OCI-LY1 (cell line): ENCODE data around the gene CAMK2D.

Experiments used
- H2AFZ ChIP-seq: fragments of 200-600 bp; sonication (generic), shearing (Covaris generic); 2 replicates; pipeline ENCODE4 v1.6.0; 2014; ENCODE audit warnings: antibody characterized with exemption, mild to moderate bottlenecking, low read length
- H3F3A ChIP-seq: fragments of 200-600 bp; sonication (generic), shearing (Covaris generic); 2 replicates; pipeline ENCODE4 v1.6.0; 2014; ENCODE audit warnings: mild to moderate bottlenecking, antibody characterized with exemption, low read length, moderate library complexity; ENCODE audit not compliant: insufficient read depth
- H3K27ac ChIP-seq: fragments of 200-600 bp; sonication (generic); 2 replicates; pipeline ENCODE4 v1.5.1; 2014; ENCODE audit warnings: low read length, mixed run types, mild to moderate bottlenecking, low read depth; ENCODE audit not compliant: poor library complexity, severe bottlenecking
- H3K27me3 ChIP-seq: fragments of 200-600 bp; sonication (generic); 2 replicates; pipeline ENCODE4 v1.6.0; 2014; ENCODE audit warnings: antibody characterized with exemption, mild to moderate bottlenecking, low read length, moderate library complexity; ENCODE audit not compliant: insufficient read depth
- H3K36me3 ChIP-seq: fragments of 200-600 bp; sonication (generic); 2 replicates; pipeline ENCODE4 v1.6.1; 2014; ENCODE audit warnings: mild to moderate bottlenecking, antibody characterized with exemption, low read length, moderate library complexity, mixed read lengths; ENCODE audit not compliant: insufficient read depth
- H3K4me1 ChIP-seq: fragments of 200-600 bp; sonication (generic); 2 replicates; pipeline ENCODE4 v1.5.1; 2014; ENCODE audit warnings: mild to moderate bottlenecking, low read length, moderate library complexity; ENCODE audit not compliant: insufficient read depth, severe bottlenecking
- H3K4me2 ChIP-seq: fragments of 200-600 bp; sonication (generic), shearing (Covaris generic); 2 replicates; pipeline ENCODE4 v1.6.1; 2014; ENCODE audit warnings: low read length
- H3K4me3 ChIP-seq: fragments of 200-600 bp; sonication (generic); 2 replicates; pipeline ENCODE4 v1.5.1; 2014; ENCODE audit warnings: low read length, low read depth, mild to moderate bottlenecking, mixed read lengths; ENCODE audit not compliant: poor library complexity, severe bottlenecking
- H3K79me2 ChIP-seq: fragments of 200-600 bp; shearing (Covaris generic); 2 replicates; pipeline ENCODE4 v1.6.1; 2016; ENCODE audit warnings: mixed run types, low read length, mixed read lengths; ENCODE audit not compliant: insufficient read depth
- H3K9ac ChIP-seq: fragments of 200-600 bp; sonication (generic), shearing (Covaris generic); 2 replicates; pipeline ENCODE4 v1.6.1; 2014; ENCODE audit warnings: mild to moderate bottlenecking, low read length, mixed read lengths
- H3K9me2 ChIP-seq: fragments of 200-600 bp; sonication (generic), shearing (Covaris generic); 2 replicates; pipeline ENCODE4 v1.6.1; 2014; ENCODE audit warnings: low read depth, mild to moderate bottlenecking, low read length, mixed read lengths
- H3K9me3 ChIP-seq: fragments of 200-600 bp; shearing (Covaris generic); 2 replicates; pipeline ENCODE4 v1.6.1; 2014; ENCODE audit warnings: low read length, mixed read lengths
- H4K20me1 ChIP-seq: fragments of 200-600 bp; sonication (generic), shearing (Covaris generic); 2 replicates; pipeline ENCODE4 v1.6.0; 2016; ENCODE audit warnings: mild to moderate bottlenecking, low read length; ENCODE audit not compliant: insufficient read depth
- EZH2 ChIP-seq: fragments of 200-600 bp; sonication (generic), shearing (Covaris generic); IDR thresholded peaks from 2 replicates; pipeline ENCODE4 v1.8.0; 2017; ENCODE audit warnings: borderline replicate concordance, mixed run types, mild to moderate bottlenecking, antibody characterized with exemption, low read length, moderate library complexity, mixed read lengths
- TF ChIP-seq, protein P1 (sequence below): fragments of 200-600 bp; sonication (generic), shearing (Covaris generic); IDR thresholded peaks from 2 replicates; pipeline ENCODE4 v1.5.1; 2017; ENCODE audit warnings: mild to moderate bottlenecking, antibody characterized with exemption, low read length, moderate library complexity, mixed read lengths

CAMK2D gene

DNA sequence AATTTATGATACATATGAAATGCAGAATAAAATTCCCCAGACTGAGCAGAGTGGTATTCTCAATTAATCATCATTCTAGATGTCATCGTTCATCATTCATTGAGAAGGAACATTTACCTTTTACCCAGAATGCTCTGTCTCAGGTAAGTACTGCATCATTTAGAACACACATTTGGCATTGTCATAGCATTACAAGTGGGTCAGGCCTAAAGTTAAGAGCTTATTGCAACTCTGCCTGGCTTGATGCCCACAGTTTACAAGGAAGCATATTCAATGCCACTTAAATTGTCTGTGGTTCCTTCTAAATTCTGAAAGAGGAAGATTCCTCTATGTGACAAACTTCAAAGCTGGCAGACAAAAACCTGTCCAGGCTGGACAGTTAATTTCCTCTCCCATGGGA is 87.3 kb downstream of the CAMK2D start:
- H3K4me1 ChIP-seq, result peaks cover 58% of the 10 kb centered on the region

DNA sequence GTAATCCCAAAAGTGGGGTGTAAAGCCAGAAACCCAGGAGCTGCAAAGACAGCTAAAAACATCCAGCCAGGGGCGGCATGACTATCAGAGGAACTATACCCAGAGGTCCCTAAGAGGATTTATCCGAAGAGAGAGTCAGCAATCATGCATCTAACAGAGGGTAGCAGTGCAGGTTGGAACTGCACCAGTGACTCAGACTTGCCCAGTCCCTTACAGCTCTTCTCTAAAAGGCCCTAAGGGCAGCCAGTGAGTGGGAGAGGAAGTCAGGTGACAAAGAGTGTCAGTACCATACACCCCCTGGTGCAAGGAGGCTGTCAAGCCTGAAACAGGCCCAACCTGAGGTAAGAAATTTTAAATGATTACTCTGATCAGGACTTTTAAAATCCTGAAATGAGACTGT is 88.1 kb downstream of the CAMK2D start:
- H3K36me3 ChIP-seq, result peaks cover 48% of the 10 kb centered on the region
- H3K27ac ChIP-seq, result no peak overlapping the region
- H3F3A ChIP-seq, result no peaks in the 10 kb centered on the region
- H3K27me3 ChIP-seq, result no peaks in the 10 kb centered on the region
- peaks cover 50% of the 10 kb centered on the region for H3K4me1 ChIP-seq
- TF ChIP-seq, protein P1, sequence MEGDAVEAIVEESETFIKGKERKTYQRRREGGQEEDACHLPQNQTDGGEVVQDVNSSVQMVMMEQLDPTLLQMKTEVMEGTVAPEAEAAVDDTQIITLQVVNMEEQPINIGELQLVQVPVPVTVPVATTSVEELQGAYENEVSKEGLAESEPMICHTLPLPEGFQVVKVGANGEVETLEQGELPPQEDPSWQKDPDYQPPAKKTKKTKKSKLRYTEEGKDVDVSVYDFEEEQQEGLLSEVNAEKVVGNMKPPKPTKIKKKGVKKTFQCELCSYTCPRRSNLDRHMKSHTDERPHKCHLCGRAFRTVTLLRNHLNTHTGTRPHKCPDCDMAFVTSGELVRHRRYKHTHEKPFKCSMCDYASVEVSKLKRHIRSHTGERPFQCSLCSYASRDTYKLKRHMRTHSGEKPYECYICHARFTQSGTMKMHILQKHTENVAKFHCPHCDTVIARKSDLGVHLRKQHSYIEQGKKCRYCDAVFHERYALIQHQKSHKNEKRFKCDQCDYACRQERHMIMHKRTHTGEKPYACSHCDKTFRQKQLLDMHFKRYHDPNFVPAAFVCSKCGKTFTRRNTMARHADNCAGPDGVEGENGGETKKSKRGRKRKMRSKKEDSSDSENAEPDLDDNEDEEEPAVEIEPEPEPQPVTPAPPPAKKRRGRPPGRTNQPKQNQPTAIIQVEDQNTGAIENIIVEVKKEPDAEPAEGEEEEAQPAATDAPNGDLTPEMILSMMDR, result no peak
- no peak for TF ChIP-seq EZH2
- no peak overlapping the region for H2AFZ ChIP-seq
- no peaks in the 10 kb centered on the region for H4K20me1 ChIP-seq
- H3K79me2 ChIP-seq, result peaks cover 42% of the 10 kb centered on the region
- H3K9me2 ChIP-seq, result no peaks in the 10 kb centered on the region
- H3K9me3 ChIP-seq, result no peaks in the 10 kb centered on the region
- H3K4me2 ChIP-seq, result no peak overlapping the region
- H3K9ac ChIP-seq, result no peak overlapping the region
- no peak overlapping the region for H3K4me3 ChIP-seq

More for the DNA sequence above, 87.3 kb downstream of the CAMK2D start:
- Histone ChIP-seq H3K9ac (no peak overlapping the region), H3K9me2 (no peaks in the 10 kb centered on the region), H2AFZ (no peak overlapping the region), H3K27ac (peak overlapping the region; percentile 36), H3K4me3 (no peak overlapping the region), H4K20me1 (no peaks in the 10 kb centered on the region), H3F3A (no peaks in the 10 kb centered on the region), H3K27me3 (no peaks in the 10 kb centered on the region), H3K4me2 (no peak overlapping the region), H3K79me2 (peaks cover 43% of the 10 kb centered on the region), H3K9me3 (no peaks in the 10 kb centered on the region), H3K36me3 (peaks cover 53% of the 10 kb centered on the region)
- TF ChIP-seq, protein P1, result no peak
- TF ChIP-seq EZH2, result no peak

DNA sequence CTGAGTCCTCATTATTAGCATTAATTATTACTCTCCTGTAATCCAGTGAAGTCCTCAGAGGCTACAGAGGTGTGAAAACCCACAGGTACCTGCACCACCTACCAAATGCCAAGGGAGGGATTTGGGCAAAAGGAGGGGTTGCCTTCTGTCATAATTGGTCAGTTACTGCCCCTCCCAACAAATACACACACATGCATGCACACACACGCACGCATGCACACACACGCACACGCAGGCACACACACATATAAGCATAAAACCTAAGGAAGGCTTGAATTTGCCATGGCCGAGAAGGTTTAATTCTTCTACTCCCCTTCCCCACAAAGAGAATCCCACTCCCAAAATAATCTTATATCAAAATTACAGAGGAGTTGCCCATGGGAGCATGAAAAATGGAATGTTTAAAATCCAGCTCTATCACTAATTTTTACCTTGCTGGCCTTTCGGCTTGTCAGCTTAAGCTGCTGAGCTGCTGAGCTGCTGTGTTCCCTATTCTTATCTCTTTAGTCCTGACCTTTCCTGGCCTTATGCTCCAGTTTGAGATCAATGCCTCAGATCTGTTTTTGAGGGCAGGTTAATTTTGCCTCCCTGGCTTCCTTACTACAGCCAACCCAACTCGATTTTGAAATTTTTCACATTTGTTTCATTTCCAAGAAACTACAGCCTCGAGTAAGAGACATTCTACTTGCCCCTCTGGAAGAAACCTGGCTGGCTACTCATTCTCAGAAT is 95.0 kb downstream of the CAMK2D start:
- no peaks in the 10 kb centered on the region for H3K27me3 ChIP-seq
- no peak overlapping the region for H2AFZ ChIP-seq
- H3K9ac ChIP-seq, result no peak overlapping the region
- no peak overlapping the region for H3K4me2 ChIP-seq
- H3K79me2 ChIP-seq, result peaks cover 47% of the 10 kb centered on the region
- peaks cover 43% of the 10 kb centered on the region for H3K36me3 ChIP-seq
- H3K9me3 ChIP-seq, result no peaks in the 10 kb centered on the region
- H3K4me1 ChIP-seq, result no peaks in the 10 kb centered on the region
- H4K20me1 ChIP-seq, result no peaks in the 10 kb centered on the region
- H3K4me3 ChIP-seq, result no peak overlapping the region
- H3F3A ChIP-seq, result 0 out of 2 replicates have a peak, but pooled peaks cover 5% of the 10 kb centered on the region
- H3K9me2 ChIP-seq, result no peaks in the 10 kb centered on the region
- no peak for TF ChIP-seq EZH2
- TF ChIP-seq, protein P1, result no peak
- H3K27ac ChIP-seq, result no peak overlapping the region
